HFF-Myc (cell line): ENCODE measurements around the gene PCGF5.
"Not testable (repeated sequence)": the region's sequence is repeated elsewhere in the genome, so short reads cannot be mapped to it uniquely, and the experiment has no call there.

Source experiments
- DNase-seq: peaks from one replicate; pipeline ENCODE4 v3.0.0-alpha.2; 2011; ENCODE audit warnings: low read depth; ENCODE audit errors: extremely low read depth
- H3K4me3 ChIP-seq: replicated peaks from 2 replicates; pipeline ENCODE4 v1.5.1; 2011; ENCODE audit warnings: low read depth, mild to moderate bottlenecking, control low read depth, low read length
- TF ChIP-seq, protein P1 (sequence below): IDR thresholded peaks from 2 replicates; pipeline ENCODE4 v1.5.1; 2012; ENCODE audit warnings: mild to moderate bottlenecking, low read depth, low read length, control low read depth; ENCODE audit errors: missing control alignments

The PCGF5 gene

DNA sequence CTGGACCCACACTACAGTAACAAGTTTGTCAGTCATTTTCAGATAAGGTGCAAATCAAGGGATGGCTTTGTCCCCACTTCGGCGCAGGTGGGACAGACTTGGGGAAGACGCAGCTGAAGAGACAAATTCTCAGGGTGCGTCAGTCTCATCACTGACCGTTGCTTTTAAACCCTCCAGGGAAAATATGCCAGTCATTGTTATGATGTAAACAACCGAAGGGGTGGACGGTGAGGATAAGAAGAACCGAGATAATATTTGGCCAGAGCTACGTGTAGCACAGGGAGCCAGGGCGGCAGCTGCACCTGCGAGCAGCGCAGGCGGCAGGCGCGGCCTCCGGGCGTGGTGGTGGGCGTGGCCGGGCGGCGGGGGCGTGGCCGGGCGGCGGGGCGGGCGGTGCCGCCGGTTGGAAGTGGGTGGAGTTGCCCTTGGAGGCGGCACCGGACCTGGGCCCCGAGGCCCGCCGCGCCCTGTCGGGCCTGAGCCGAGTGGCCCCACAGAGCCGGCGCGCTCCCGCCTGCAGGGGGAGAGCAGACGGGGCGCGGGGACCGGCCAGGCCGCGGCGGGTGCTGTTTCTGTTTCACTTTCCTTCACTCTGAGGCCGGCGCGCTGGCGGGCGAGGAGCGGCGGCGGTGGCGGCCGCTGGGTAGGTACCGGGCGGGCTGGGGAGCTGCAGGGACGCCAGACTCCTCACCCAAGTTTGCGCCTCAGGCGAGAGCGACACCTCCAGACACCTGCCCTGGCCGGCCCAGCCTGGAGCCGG lies at the start of gene PCGF5:
TSS of gene PCGF5 (plus strand) at position 470 of the 760 bp plus-strand sequence. CDS start 2,209 bp downstream, outside the sequence.
- H3K4me3 ChIP-seq, result peak within 1 kb of the TSS; percentile 66
- TF ChIP-seq, protein P1, sequence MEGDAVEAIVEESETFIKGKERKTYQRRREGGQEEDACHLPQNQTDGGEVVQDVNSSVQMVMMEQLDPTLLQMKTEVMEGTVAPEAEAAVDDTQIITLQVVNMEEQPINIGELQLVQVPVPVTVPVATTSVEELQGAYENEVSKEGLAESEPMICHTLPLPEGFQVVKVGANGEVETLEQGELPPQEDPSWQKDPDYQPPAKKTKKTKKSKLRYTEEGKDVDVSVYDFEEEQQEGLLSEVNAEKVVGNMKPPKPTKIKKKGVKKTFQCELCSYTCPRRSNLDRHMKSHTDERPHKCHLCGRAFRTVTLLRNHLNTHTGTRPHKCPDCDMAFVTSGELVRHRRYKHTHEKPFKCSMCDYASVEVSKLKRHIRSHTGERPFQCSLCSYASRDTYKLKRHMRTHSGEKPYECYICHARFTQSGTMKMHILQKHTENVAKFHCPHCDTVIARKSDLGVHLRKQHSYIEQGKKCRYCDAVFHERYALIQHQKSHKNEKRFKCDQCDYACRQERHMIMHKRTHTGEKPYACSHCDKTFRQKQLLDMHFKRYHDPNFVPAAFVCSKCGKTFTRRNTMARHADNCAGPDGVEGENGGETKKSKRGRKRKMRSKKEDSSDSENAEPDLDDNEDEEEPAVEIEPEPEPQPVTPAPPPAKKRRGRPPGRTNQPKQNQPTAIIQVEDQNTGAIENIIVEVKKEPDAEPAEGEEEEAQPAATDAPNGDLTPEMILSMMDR, result peak; percentile 17
- no peak for DNase-seq

DNA sequence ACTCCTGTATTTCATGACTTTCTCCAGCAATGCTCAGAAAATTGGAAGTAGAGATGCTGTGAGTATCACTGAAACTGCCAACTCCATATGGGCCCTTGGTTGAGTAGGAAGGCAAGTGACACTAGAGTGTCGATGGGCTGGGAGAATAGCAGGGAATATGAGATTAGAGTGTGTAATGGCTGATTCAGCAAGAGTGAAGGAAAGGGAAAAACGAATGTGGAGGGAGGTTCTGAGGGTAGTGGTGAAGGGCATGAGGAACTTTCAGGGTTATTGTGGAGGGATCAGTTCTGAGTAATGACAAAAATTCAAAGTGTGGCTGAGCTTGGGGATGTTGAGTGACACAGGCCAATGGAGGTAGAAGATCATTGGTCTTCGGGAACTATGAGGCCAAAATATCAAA lies 49.0 kb upstream of the PCGF5 start:
- no peak for DNase-seq
- H3K4me3 ChIP-seq, result no peak overlapping the region
- TF ChIP-seq, protein P1, result no peak

DNA sequence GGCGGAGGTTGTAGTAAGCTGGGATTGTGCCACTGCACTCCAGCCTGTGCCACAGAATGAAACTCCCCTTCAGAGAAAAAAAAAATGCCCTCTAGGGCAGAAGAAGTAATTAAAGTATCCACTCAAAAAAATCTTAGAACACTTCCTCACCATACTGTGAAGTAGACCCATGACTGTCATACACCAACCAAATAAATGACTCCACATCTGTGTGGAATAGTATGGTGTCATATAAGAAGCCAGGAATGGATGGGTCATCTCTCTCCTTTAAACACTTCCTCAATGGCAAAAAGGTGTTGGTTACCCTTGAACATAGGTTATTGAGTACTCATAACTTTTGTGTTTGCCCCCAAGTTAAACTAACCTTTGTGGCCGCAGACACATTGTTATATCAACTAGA lies 48.1 kb upstream of the PCGF5 start:
- DNase-seq, result no peak
- H3K4me3 ChIP-seq, result no peak overlapping the region
- TF ChIP-seq, protein P1, result no peak

DNA sequence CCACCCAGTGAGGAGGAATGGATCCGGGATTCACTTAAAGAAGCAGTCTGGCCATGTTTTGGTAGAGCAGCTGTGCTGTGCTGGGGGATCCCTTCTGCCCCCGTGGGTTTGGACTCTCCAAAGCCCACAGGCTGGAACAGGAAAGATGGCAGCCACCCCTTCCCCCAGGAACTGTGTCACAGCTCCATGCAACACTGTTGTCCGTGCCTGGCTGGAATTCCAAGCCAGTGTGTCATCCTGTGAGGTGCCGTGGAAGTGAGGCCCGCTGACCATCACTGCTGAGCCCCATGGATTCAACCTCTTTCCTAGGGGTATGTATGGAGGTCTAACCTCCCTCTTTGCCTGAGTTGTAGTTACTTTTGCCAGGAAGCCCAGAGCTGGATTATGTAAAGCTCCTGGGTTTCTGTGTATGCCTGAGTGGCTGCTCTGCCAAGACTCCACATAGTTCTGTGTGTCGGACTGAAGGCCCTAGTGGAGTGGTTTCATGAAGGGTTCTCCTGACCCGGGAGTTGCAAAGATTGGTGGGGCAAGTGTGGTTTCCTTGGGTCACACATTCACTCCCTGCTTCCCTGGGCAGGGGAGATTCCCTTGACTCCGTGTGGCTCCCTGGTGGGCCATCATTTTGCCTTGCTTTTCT lies 35.1 kb upstream of the PCGF5 start:
- no peak for DNase-seq
- no peak overlapping the region for H3K4me3 ChIP-seq
- TF ChIP-seq, protein P1, result no peak

DNA sequence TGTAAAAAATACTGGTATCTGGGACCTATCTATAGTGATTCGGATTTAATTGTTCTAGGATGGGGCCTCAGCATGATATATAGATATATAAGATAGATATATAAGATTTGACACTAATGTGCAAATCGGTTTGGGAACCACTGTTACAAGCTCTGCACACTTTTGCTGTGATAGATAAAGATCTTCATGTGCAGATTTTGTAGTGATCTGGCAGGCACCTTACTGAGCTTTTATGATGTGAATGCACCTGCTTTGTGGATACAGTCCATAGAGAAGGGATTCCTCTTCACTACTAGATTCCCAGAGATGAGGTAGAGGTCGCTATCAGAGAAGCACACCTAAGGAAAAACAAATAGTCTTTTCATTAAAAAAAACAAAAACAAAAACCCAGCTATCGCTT lies 33.3 kb upstream of the PCGF5 start:
- no peak for DNase-seq
- TF ChIP-seq, protein P1, result no peak
- no peak overlapping the region for H3K4me3 ChIP-seq

DNA sequence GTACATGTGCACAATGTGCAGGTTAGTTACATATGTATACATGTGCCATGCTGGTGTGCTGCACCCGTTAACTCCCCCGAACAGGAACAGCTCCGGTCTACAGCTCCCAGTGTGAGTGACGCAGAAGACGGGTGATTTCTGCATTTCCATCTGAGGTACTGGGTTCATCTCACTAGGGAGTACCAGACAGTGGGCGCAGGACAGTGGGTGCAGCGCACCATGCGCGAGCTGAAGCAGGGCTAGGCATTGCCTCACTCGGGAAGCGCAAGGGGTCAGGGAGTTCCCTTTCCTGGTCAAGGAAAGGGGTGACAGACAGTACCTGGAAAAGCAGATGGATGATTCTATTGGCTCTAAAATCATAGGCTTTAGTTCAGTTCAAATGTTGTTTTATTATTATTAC lies 32.5 kb upstream of the PCGF5 start:
- not testable (repeated sequence) for DNase-seq, H3K4me3 ChIP-seq

DNA sequence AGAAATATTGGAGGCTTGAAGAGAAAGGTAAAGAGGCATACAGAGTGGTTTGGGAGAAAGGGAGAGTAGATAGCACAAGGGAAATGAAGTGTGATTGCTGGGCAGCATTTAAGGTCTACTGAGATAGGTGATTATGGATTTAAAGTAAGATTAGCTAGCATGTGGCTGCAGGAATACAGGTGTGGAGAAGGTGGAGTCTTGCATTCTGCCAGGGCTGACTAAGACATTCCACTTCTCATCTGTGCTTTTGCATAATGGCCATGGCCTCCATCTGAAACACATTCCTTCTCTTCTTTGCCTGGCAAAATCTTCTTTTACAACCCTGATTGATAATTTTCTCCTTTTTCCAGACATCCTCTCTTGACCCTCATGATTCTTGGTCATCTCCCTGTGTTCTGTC lies 31.6 kb upstream of the PCGF5 start:
- DNase-seq, result no peak
- TF ChIP-seq, protein P1, result no peak
- H3K4me3 ChIP-seq, result no peak overlapping the region
